Measurements from ENCODE around the gene PLCB1.
"Not testable (repeated sequence)": the region's sequence is repeated elsewhere in the genome, so short reads cannot be mapped to it uniquely, and the experiment has no call there.

PLCB1 gene

GRCh38 chr20:8545212-8545611 lies 413.1 kb downstream of the PLCB1 start:
- no peak for DNase-seq (ENCODE audit: low read depth in 2 of 2)

- no peak for DNase-seq (ENCODE audit: low read depth in 2 of 2)
Measured at GRCh38 chr20:8547035-8547650, 415.1 kb downstream of the PLCB1 start.

- DNase-seq (ENCODE audit: low read depth in 2 of 2): no peak
Measured at GRCh38 chr20:8547968-8548588, 416.0 kb downstream of the PLCB1 start.

GRCh38 chr20:8549192-8549591 lies 417.1 kb downstream of the PLCB1 start:
- no peak for DNase-seq (ENCODE audit: low read depth in 2 of 2)

- no peak for DNase-seq (ENCODE audit: low read depth in 2 of 2)
Measured at GRCh38 chr20:8557711-8558110, 425.6 kb downstream of the PLCB1 start.

GRCh38 chr20:8562356-8562755 lies 430.3 kb downstream of the PLCB1 start:
- no peak for DNase-seq (ENCODE audit: low read depth in 2 of 2)

GRCh38 chr20:8568075-8568474 lies 436.0 kb downstream of the PLCB1 start:
- no peak for DNase-seq (ENCODE audit: low read depth in 2 of 2)

GRCh38 chr20:8569766-8570165 lies 437.7 kb downstream of the PLCB1 start:
- DNase-seq (ENCODE audit: low read depth in 2 of 2): no peak

- DNase-seq (ENCODE audit: low read depth in 2 of 2): no peak
Measured at GRCh38 chr20:8571611-8572010, 439.5 kb downstream of the PLCB1 start.

GRCh38 chr20:8573686-8574085 lies 441.6 kb downstream of the PLCB1 start:
- DNase-seq (ENCODE audit: low read depth in 2 of 2): no peak

GRCh38 chr20:8575114-8575513 lies 443.0 kb downstream of the PLCB1 start:
- no peak for DNase-seq (ENCODE audit: low read depth in 2 of 2)

- DNase-seq (ENCODE audit: low read depth in 2 of 2): no peak
Measured at GRCh38 chr20:8578161-8578865, 446.2 kb downstream of the PLCB1 start.

GRCh38 chr20:8579035-8579434 lies 447.0 kb downstream of the PLCB1 start:
- no peak for DNase-seq (ENCODE audit: low read depth in 2 of 2)

GRCh38 chr20:8581446-8582183 lies 449.5 kb downstream of the PLCB1 start:
- no peak for DNase-seq (ENCODE audit: low read depth in 2 of 2)

- no peak for DNase-seq (ENCODE audit: low read depth in 2 of 2)
Measured at GRCh38 chr20:8583012-8583565, 451.0 kb downstream of the PLCB1 start.

- no peak for DNase-seq (ENCODE audit: low read depth in 2 of 2)
Measured at GRCh38 chr20:8583566-8584043, 451.5 kb downstream of the PLCB1 start.

GRCh38 chr20:8587251-8587650 lies 455.2 kb downstream of the PLCB1 start:
- DNase-seq (ENCODE audit: low read depth in 2 of 2): no peak

GRCh38 chr20:8587810-8588209 lies 455.7 kb downstream of the PLCB1 start:
- DNase-seq (ENCODE audit: low read depth in 2 of 2): no peak

GRCh38 chr20:8589956-8590355 lies 457.9 kb downstream of the PLCB1 start:
- no peak for DNase-seq (ENCODE audit: low read depth in 2 of 2)

- DNase-seq (ENCODE audit: low read depth in 2 of 2): not testable (repeated sequence)
Measured at GRCh38 chr20:8600910-8601541, 469.0 kb downstream of the PLCB1 start.

GRCh38 chr20:8601542-8601912 lies 469.5 kb downstream of the PLCB1 start:
- DNase-seq (ENCODE audit: low read depth in 2 of 2): no peak

Data from stimulated activated CD4-positive, alpha-beta T cell treated with anti-CD3 and anti-CD28 coated beads, Interleukin-15, amount 100 ng/mL, for 48 hours (primary cell).